ENCODE measurements around the gene DIDO1.

GRCh38 chr20:62880935-62881661 lies 45.2 kb downstream of the DIDO1 start:
- no peak for TF ChIP-seq GATA1 (IDR thresholded peaks at IDR 0.05; ENCODE audit: low read depth, low read length)
- TF ChIP-seq POLR2A (IDR thresholded peaks at IDR 0.05; ENCODE audit: low read length): no peak

Data from erythroblast (primary cell).